Neuronal stem cell (in vitro differentiated cells): ENCODE results near the gene OLFM1.
"Not testable (repeated sequence)": the region's sequence is repeated elsewhere in the genome, so short reads cannot be mapped to it uniquely, and the experiment has no call there.

Experiments
- DNase-seq: peaks from one replicate; pipeline ENCODE4 v3.0.0-alpha.2; 2013; ENCODE audit warnings: low spot score
- H2AFZ ChIP-seq: one replicate; pipeline ENCODE4 v1.6.1; 2013; ENCODE audit warnings: mild to moderate bottlenecking, low read length, inconsistent platforms
- H2AK5ac ChIP-seq: 2 replicates; pipeline ENCODE4 v1.6.1; 2013; ENCODE audit warnings: low read depth, mild to moderate bottlenecking, inconsistent platforms, low read length, moderate library complexity, mixed read lengths
- H2BK120ac ChIP-seq: 2 replicates; pipeline ENCODE4 v1.6.1; 2013; ENCODE audit warnings: low read depth, mild to moderate bottlenecking, inconsistent platforms, low read length, moderate library complexity, mixed read lengths
- H2BK12ac ChIP-seq: one replicate; pipeline ENCODE4 v1.6.1; 2013; ENCODE audit warnings: low read length, inconsistent platforms
- H2BK15ac ChIP-seq: 2 replicates; pipeline ENCODE4 v1.6.1; 2013; ENCODE audit warnings: mild to moderate bottlenecking, low read length, inconsistent platforms, mixed read lengths
- H2BK5ac ChIP-seq: one replicate; pipeline ENCODE4 v1.6.1; 2013; ENCODE audit warnings: inconsistent platforms, mild to moderate bottlenecking, low read length, moderate library complexity
- H3K14ac ChIP-seq: one replicate; pipeline ENCODE4 v1.6.1; 2013; ENCODE audit warnings: low read length, inconsistent platforms
- H3K18ac ChIP-seq: 2 replicates; pipeline ENCODE4 v1.6.1; 2013; ENCODE audit warnings: low read length, inconsistent platforms
- H3K23ac ChIP-seq: 2 replicates; pipeline ENCODE4 v1.6.1; 2013; ENCODE audit warnings: low read depth, mild to moderate bottlenecking, mixed read lengths, low read length, inconsistent platforms; ENCODE audit not compliant: poor library complexity
- H3K27ac ChIP-seq: replicated peaks from 3 replicates; pipeline ENCODE4 v1.5.1; 2013; ENCODE audit warnings: low read length, inconsistent platforms
- H3K27me3 ChIP-seq, 3 experiments: 2 replicates each; pipeline ENCODE4 v1.6.1; 2013; ENCODE audit warnings: low read length in 3 of 3, mild to moderate bottlenecking in 2 of 3, inconsistent platforms in 1 of 3, low read depth in 1 of 3, mixed read lengths in 1 of 3, moderate library complexity in 1 of 3; ENCODE audit not compliant: control insufficient read depth in 3 of 3, insufficient read depth in 3 of 3
- H3K36me3 ChIP-seq, 2 donors: replicated peaks in 1 of 2; 2 replicates each; pipeline ENCODE4 v1.6.1; 2013; ENCODE audit warnings: low read length in 2 of 2; ENCODE audit not compliant: control insufficient read depth in 2 of 2, insufficient read depth in 2 of 2
- H3K4ac ChIP-seq: 2 replicates; pipeline ENCODE4 v1.6.1; 2013; ENCODE audit warnings: inconsistent platforms, mild to moderate bottlenecking, low read length, moderate library complexity
- H3K4me1 ChIP-seq, 2 donors: 1 replicate in 1 of 2; 2 replicates in 1 of 2; pipeline ENCODE4 v1.6.1; 2013; ENCODE audit warnings: low read length in 2 of 2, low read depth in 1 of 2; ENCODE audit not compliant: control insufficient read depth in 2 of 2, insufficient read depth in 1 of 2
- H3K4me2 ChIP-seq: one replicate; pipeline ENCODE4 v1.6.1; 2013; ENCODE audit warnings: mild to moderate bottlenecking, low read length, inconsistent platforms; ENCODE audit not compliant: insufficient read depth, poor library complexity, severe bottlenecking
- H3K4me3 ChIP-seq, 2 donors: 2 replicates each; pipeline ENCODE4 v1.5.1; 2013; ENCODE audit warnings: low read length in 2 of 2, mild to moderate bottlenecking in 2 of 2, inconsistent platforms in 1 of 2, moderate library complexity in 1 of 2
- H3K79me1 ChIP-seq: one replicate; pipeline ENCODE4 v1.6.1; 2013; ENCODE audit warnings: low read depth, mild to moderate bottlenecking, inconsistent platforms, low read length, moderate library complexity
- H3K9ac ChIP-seq: one replicate; pipeline ENCODE4 v1.6.1; 2013; ENCODE audit warnings: mild to moderate bottlenecking, low read depth, low read length, inconsistent platforms; ENCODE audit not compliant: poor library complexity
- H3K9me3 ChIP-seq, 2 donors: replicated peaks in 1 of 2; 2 replicates each; pipeline versions ENCODE3 to v1.6.1; 2013; ENCODE audit warnings: low read length in 2 of 2, mild to moderate bottlenecking in 2 of 2, inconsistent platforms in 1 of 2, low read depth in 1 of 2, mixed read lengths in 1 of 2, moderate library complexity in 1 of 2; ENCODE audit not compliant: control insufficient read depth in 2 of 2, insufficient read depth in 1 of 2
- H4K8ac ChIP-seq: one replicate; pipeline ENCODE4 v1.6.1; 2013; ENCODE audit warnings: low read depth, mild to moderate bottlenecking, inconsistent platforms, low read length, moderate library complexity
- H4K91ac ChIP-seq: one replicate; pipeline ENCODE4 v1.6.1; 2013; ENCODE audit warnings: low read length, low read depth, mild to moderate bottlenecking, inconsistent platforms; ENCODE audit not compliant: poor library complexity
- whole genome bisulfite sequencing, 2 donors: extraction: QIAGEN DNeasy Blood & Tissue Kit; methylation state at CpG; one replicate each; pipeline ENCODE4 v1.1.7; 2013; ENCODE audit warnings: missing lambda C conversion rate in 2 of 2, mixed read lengths in 1 of 2; ENCODE audit not compliant: insufficient read length in 2 of 2, insufficient replicate concordance in 1 of 2; ENCODE audit errors: extremely low coverage in 2 of 2; 5-methylcytosine and 5-hydroxymethylcytosine counted together

Gene OLFM1

DNA sequence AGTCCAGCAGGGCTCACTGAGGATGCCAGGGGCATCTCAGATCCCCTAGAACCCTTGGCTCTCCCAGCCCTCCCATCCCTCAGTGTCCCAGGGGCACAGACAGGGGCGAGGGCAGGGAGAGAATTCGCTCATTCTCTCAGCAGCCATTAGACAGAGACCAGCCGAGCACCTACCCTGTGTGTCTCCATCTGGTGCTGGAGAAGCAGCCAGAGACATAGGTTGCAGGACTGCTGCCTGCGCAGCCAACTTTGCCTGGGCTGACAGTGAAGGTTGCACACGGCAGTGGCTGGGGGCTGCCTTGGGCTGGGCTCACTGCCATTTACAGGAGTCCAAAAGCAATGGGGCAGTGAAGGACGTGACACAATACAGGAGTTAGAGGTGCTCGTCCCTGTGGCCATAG, 60.9 kb downstream of the OLFM1 start:
- peak overlapping the region; percentile 83 for H2BK15ac ChIP-seq
- no CpG with 5 or more reads among the region's 7 CpGs for WGBS, 2 donors

DNA sequence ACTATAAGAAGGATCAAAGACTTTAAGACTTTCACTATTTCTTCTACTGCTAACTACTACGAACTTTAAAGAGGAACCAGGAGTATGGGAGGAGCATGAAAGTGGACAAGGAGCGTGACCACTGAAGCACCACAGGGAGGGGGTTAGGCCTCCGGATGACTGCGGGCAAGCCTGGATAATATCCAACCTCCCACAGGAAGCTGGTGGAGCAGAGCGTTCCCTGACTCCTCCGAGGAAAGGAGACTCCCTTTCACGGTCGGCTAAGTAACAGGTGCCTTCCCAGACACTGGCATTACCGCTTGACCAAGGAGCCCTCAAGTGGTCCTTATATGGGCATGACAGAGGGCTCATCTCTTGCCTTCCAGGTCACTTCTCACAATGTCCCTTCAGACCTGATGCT, 62.4 kb downstream of the OLFM1 start:
- not testable (repeated sequence) for H3K4me2 ChIP-seq, H3K79me1 ChIP-seq, H3K9ac ChIP-seq, H3K14ac ChIP-seq, H4K91ac ChIP-seq, H2BK12ac ChIP-seq, H3K27ac ChIP-seq, H3K23ac ChIP-seq, H3K18ac ChIP-seq, H3K9me3 ChIP-seq, H2BK120ac ChIP-seq, DNase-seq, H4K8ac ChIP-seq, H3K4ac ChIP-seq, H2BK15ac ChIP-seq, H2AK5ac ChIP-seq, H2AFZ ChIP-seq, H3K36me3 ChIP-seq, H2BK5ac ChIP-seq, H3K4me3 ChIP-seq
- Histone ChIP-seq H3K4me1 (peaks cover 0 to 16% of the 10 kb centered on the region in 2 donors), H3K27me3 (peaks cover 0 to 16% (median 0%) of the 10 kb centered on the region in 3 experiments)
- no CpG with 5 or more reads among the region's 9 CpGs for whole genome bisulfite sequencing, 2 donors

More for the DNA sequence above, 60.9 kb downstream of the OLFM1 start:
- Histone ChIP-seq H3K9me3 (peaks cover 0 to 6% of the 10 kb centered on the region in 2 donors), H3K4ac (no peak overlapping the region), H4K8ac (no peak overlapping the region), H3K18ac (peak overlapping the region; percentile 86), H3K36me3 (no peaks in the 10 kb centered on the region), H3K27ac (no peak overlapping the region), H3K79me1 (no peaks in the 10 kb centered on the region), H4K91ac (peak overlapping the region; percentile 16), H3K4me3 (no peak overlapping the region), H3K4me2 (no peak overlapping the region), H3K14ac (no peak overlapping the region), H2BK12ac (no peak overlapping the region), H3K9ac (peak overlapping the region; percentile 3), H2BK120ac (no peak overlapping the region), H2AFZ (no peak overlapping the region), H3K27me3 (peaks cover 0 to 20% (median 0%) of the 10 kb centered on the region in 3 experiments), H3K23ac (peak overlapping the region; percentile 26), H2AK5ac (no peak overlapping the region), H2BK5ac (peak overlapping the region; percentile 41), H3K4me1 (peaks cover 0 to 17% of the 10 kb centered on the region in 2 donors)
- DNase-seq = no peak

DNA sequence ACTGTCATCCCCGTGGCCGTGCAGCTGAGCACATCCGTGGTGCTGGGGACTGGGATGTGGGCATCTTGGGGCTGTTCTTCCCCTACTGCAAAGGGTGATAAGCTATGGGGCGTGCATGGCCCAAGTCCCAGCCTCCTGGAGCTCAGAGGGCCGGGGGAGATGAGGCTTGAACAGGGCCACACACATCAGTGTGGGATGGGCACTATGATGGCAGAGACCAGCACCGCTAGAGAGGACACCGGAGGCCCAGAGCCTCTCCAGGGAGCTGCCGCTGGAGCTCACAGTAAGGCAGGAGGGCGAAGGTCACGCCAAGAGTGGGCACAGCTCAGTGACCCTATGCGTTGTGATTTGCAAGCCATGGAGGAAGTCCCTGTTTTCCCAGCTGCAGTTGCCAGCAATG, 63.5 kb downstream of the OLFM1 start:
- no peak overlapping the region for H3K4ac ChIP-seq
- peak overlapping the region; percentile 10 for H2BK15ac ChIP-seq
- H3K4me1 ChIP-seq = peaks cover 0 to 13% of the 10 kb centered on the region in 2 donors
- H2BK12ac ChIP-seq = no peak overlapping the region
- H3K4me2 ChIP-seq = no peak overlapping the region
- peaks cover 0 to 12% (median 0%) of the 10 kb centered on the region in 3 experiments for H3K27me3 ChIP-seq
- H2AK5ac ChIP-seq = peak overlapping the region; percentile 24
- no peak overlapping the region for H3K4me3 ChIP-seq
- H3K36me3 ChIP-seq = no peaks in the 10 kb centered on the region
- H3K23ac ChIP-seq = no peak overlapping the region
- no peak overlapping the region for H2BK120ac ChIP-seq
- DNase-seq = no peak
- no peak overlapping the region for H4K91ac ChIP-seq
- peaks cover 0 to 6% of the 10 kb centered on the region in 2 donors for H3K9me3 ChIP-seq
- H2AFZ ChIP-seq = no peak overlapping the region
- H2BK5ac ChIP-seq = no peak overlapping the region
- H3K9ac ChIP-seq = no peak overlapping the region
- no peak overlapping the region for H4K8ac ChIP-seq
- no peak overlapping the region for H3K14ac ChIP-seq
- WGBS, 2 donors = no CpG with 5 or more reads among the region's 11 CpGs
- H3K27ac ChIP-seq = no peak overlapping the region
- H3K18ac ChIP-seq = peak overlapping the region; percentile 61
- H3K79me1 ChIP-seq = no peaks in the 10 kb centered on the region

DNA sequence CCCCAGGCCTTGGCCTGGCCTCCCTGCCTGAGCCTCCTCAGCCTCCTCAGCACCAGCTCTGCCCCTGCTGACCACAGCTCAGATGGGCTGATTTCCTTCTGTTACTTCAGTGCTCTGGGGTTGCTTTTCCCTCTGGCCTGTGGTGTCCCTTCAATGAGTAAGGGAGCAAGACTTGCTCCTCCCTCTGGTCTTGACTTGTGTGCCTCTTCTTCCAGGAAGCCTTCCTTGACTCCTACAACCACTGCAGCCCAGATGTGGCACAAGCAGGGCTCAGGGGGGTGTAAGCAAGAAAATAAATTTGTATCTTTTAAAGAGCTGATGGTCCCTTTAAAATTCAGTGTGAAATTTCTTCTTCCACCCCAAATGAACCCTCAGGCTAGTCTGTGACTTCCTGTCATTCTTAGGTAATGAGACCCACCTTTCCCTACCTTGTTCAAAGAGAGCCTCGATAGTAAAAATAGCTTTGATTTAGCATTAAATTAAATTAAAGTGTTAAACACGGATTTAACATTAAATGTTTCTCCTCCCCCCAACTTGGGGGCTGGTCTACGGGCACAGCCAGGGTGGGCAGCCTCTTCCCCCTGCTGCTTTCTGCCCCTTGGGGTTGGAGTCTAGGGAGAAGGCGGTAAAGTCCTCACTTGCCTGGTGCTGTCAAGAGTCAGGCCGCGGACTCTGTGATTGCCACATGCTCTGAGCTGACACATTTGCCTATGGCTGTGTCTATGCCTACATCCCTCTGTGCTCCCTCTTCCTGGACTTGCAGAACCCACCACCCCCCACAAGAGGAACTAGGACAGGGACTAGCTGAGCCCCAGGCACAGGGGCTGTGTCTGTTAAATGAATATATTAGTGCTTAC, 64.5 kb downstream of the OLFM1 start:
- Histone ChIP-seq H4K91ac (no peak overlapping the region), H3K9me3 (peaks cover 0 to 6% of the 10 kb centered on the region in 2 donors), H3K9ac (no peak overlapping the region), H3K18ac (no peak overlapping the region), H3K27me3 (peaks cover 0 to 7% (median 0%) of the 10 kb centered on the region in 3 experiments), H2BK5ac (no peak overlapping the region), H3K27ac (no peak overlapping the region), H2BK15ac (peak overlapping the region; percentile 10), H3K4me3 (no peak overlapping the region), H3K4me1 (peaks cover 0 to 15% of the 10 kb centered on the region in 2 donors), H3K4me2 (no peak overlapping the region), H2AFZ (no peak overlapping the region), H2AK5ac (peak overlapping the region; percentile 24), H3K36me3 (no peaks in the 10 kb centered on the region), H4K8ac (no peak overlapping the region), H2BK120ac (no peak overlapping the region), H3K14ac (no peak overlapping the region), H3K23ac (peak overlapping the region; percentile 47), H3K4ac (no peak overlapping the region), H2BK12ac (peak overlapping the region; percentile 75), H3K79me1 (no peaks in the 10 kb centered on the region)
- WGBS, 2 donors = no CpG with 5 or more reads among the region's 6 CpGs
- no peak for DNase-seq
